ENCODE data around the gene HOXD10.
A peak's percentile ranks its signal among the peaks of the same experiment; 100 is the strongest.

The HOXD10 gene

GRCh38 chr2:176149939-176150583 is 33.5 kb downstream of the HOXD10 start:
- no peak overlapping the region for H4K8ac ChIP-seq (ENCODE audit: low read length)
- no peak overlapping the region for H3K27ac ChIP-seq (ENCODE audit: low read length, poor library complexity, severe bottlenecking)
- H2BK15ac ChIP-seq (ENCODE audit: low read depth, poor library complexity, severe bottlenecking) = no peak overlapping the region
- H3K9me3 ChIP-seq (ENCODE audit: control insufficient read depth, low read length) = no peaks in the 10 kb centered on the region
- H2AFZ ChIP-seq (ENCODE audit: low read depth, low read length) = no peak overlapping the region
- peaks cover 0 to 68% of the 10 kb centered on the region in 2 experiments for H3K27me3 ChIP-seq (ENCODE audit: control insufficient read depth in 1 of 2, insufficient read depth in 1 of 2, low read length in 2 of 2)
- peaks cover 14 to 15% of the 10 kb centered on the region in 2 experiments for H3K36me3 ChIP-seq (ENCODE audit: control insufficient read depth in 1 of 2, insufficient read depth in 2 of 2, low read depth in 1 of 2, low read length in 2 of 2)
- H3K79me1 ChIP-seq (replicated peaks; ENCODE audit: low read length, poor library complexity, severe bottlenecking) = peaks cover 8% of the 10 kb centered on the region
- no peak overlapping the region for H3K18ac ChIP-seq (ENCODE audit: low read depth in 1 of 2, low read length in 2 of 2)
- H4K91ac ChIP-seq (ENCODE audit: low read length) = no peak overlapping the region
- 36% methylated on average over 22 of the region's 24 CpGs for whole genome bisulfite sequencing
- H3K14ac ChIP-seq (ENCODE audit: low read length in 2 of 2) = no peak overlapping the region
- H3K4me1 ChIP-seq (ENCODE audit: control insufficient read depth, insufficient read depth, low read depth, low read length) = peaks cover 12% of the 10 kb centered on the region
- H3K4me2 ChIP-seq (ENCODE audit: low read length, poor library complexity, severe bottlenecking) = no peak overlapping the region
- no peak overlapping the region for H3K4ac ChIP-seq (ENCODE audit: low read depth in 1 of 2, low read length in 2 of 2)
- no peak overlapping the region for H2BK12ac ChIP-seq (ENCODE audit: low read length in 2 of 2)
- H3K4me3 ChIP-seq (ENCODE audit: insufficient read depth in 1 of 2, low read depth in 1 of 2, low read length in 2 of 2) = no peak overlapping the region
- no peak overlapping the region for H2AK5ac ChIP-seq (ENCODE audit: low read length, severe bottlenecking)
- H3K23ac ChIP-seq (ENCODE audit: low read length in 2 of 2) = no peak overlapping the region
- H2BK5ac ChIP-seq (ENCODE audit: low read depth, low read length, poor library complexity, severe bottlenecking) = no peak overlapping the region
- H2BK120ac ChIP-seq (ENCODE audit: low read depth, low read length) = no peak overlapping the region
- DNase-seq = no peak
- H3K9ac ChIP-seq (ENCODE audit: low read length) = no peak overlapping the region

- Histone ChIP-seq H4K8ac (ENCODE audit: low read length) (no peak overlapping the region), H4K91ac (ENCODE audit: low read length) (no peak overlapping the region), H2AFZ (ENCODE audit: low read depth, low read length) (no peak overlapping the region), H3K36me3 (ENCODE audit: control insufficient read depth in 1 of 2, insufficient read depth in 2 of 2, low read depth in 1 of 2, low read length in 2 of 2) (peaks cover 14 to 16% of the 10 kb centered on the region in 2 experiments), H3K27me3 (ENCODE audit: control insufficient read depth in 1 of 2, insufficient read depth in 1 of 2, low read length in 2 of 2) (peaks cover 0 to 70% of the 10 kb centered on the region in 2 experiments), H3K4ac (ENCODE audit: low read depth in 1 of 2, low read length in 2 of 2) (no peak overlapping the region), H2AK5ac (ENCODE audit: low read length, severe bottlenecking) (no peak overlapping the region), H2BK5ac (ENCODE audit: low read depth, low read length, poor library complexity, severe bottlenecking) (no peak overlapping the region), H3K79me1 (replicated peaks; ENCODE audit: low read length, poor library complexity, severe bottlenecking) (peaks cover 8% of the 10 kb centered on the region), H3K14ac (ENCODE audit: low read length in 2 of 2) (no peak overlapping the region), H3K9ac (ENCODE audit: low read length) (no peak overlapping the region), H3K4me3 (ENCODE audit: insufficient read depth in 1 of 2, low read depth in 1 of 2, low read length in 2 of 2) (no peak overlapping the region), H3K18ac (ENCODE audit: low read depth in 1 of 2, low read length in 2 of 2) (no peak overlapping the region), H3K23ac (ENCODE audit: low read length in 2 of 2) (no peak overlapping the region), H3K27ac (ENCODE audit: low read length, poor library complexity, severe bottlenecking) (no peak overlapping the region), H2BK12ac (ENCODE audit: low read length in 2 of 2) (no peak overlapping the region), H2BK15ac (ENCODE audit: low read depth, poor library complexity, severe bottlenecking) (no peak overlapping the region), H3K4me1 (ENCODE audit: control insufficient read depth, insufficient read depth, low read depth, low read length) (peaks cover 12% of the 10 kb centered on the region), H3K4me2 (ENCODE audit: low read length, poor library complexity, severe bottlenecking) (no peak overlapping the region), H2BK120ac (ENCODE audit: low read depth, low read length) (no peak overlapping the region), H3K9me3 (ENCODE audit: control insufficient read depth, low read length) (no peaks in the 10 kb centered on the region)
- 43% methylated on average over 11 of the region's 14 CpGs for WGBS
- DNase-seq = no peak
Measured at GRCh38 chr2:176150584-176151441, 34.2 kb downstream of the HOXD10 start.

GRCh38 chr2:176151442-176152287 is 35.1 kb downstream of the HOXD10 start, which contains the start of gene HOXD4:
Gene HOXD4, plus strand, starts transcription at chr2:176151550. Its CDS starts 84 bp downstream, at chr2:176151634.
- H3K27me3 ChIP-seq (ENCODE audit: control insufficient read depth in 1 of 2, insufficient read depth in 1 of 2, low read length in 2 of 2) = peaks cover 0 to 74% of the 10 kb centered on the region in 2 experiments
- no peak within 1 kb of the TSS for H2BK5ac ChIP-seq (ENCODE audit: low read depth, low read length, poor library complexity, severe bottlenecking)
- H3K18ac ChIP-seq (ENCODE audit: low read depth in 1 of 2, low read length in 2 of 2) = no peak within 1 kb of the TSS
- no peak within 1 kb of the TSS for H2BK15ac ChIP-seq (ENCODE audit: low read depth, poor library complexity, severe bottlenecking)
- H3K4me3 ChIP-seq (ENCODE audit: insufficient read depth in 1 of 2, low read depth in 1 of 2, low read length in 2 of 2) = peak within 1 kb of the TSS in 1 of 2 experiments; percentile 59
- peaks cover 14 to 16% of the 10 kb centered on the region in 2 experiments for H3K36me3 ChIP-seq (ENCODE audit: control insufficient read depth in 1 of 2, insufficient read depth in 2 of 2, low read depth in 1 of 2, low read length in 2 of 2)
- no peak within 1 kb of the TSS for H2AFZ ChIP-seq (ENCODE audit: low read depth, low read length)
- DNase-seq = no peak
- H2BK120ac ChIP-seq (ENCODE audit: low read depth, low read length) = no peak within 1 kb of the TSS
- no peak within 1 kb of the TSS for H3K9ac ChIP-seq (ENCODE audit: low read length)
- H3K9me3 ChIP-seq (ENCODE audit: control insufficient read depth, low read length) = no peaks in the 10 kb centered on the region
- no peak within 1 kb of the TSS for H4K91ac ChIP-seq (ENCODE audit: low read length)
- peaks cover 12% of the 10 kb centered on the region for H3K79me1 ChIP-seq (replicated peaks; ENCODE audit: low read length, poor library complexity, severe bottlenecking)
- H4K8ac ChIP-seq (ENCODE audit: low read length) = no peak within 1 kb of the TSS
- H2AK5ac ChIP-seq (ENCODE audit: low read length, severe bottlenecking) = no peak within 1 kb of the TSS
- 13% methylated on average over 53 of the region's 55 CpGs for WGBS
- H2BK12ac ChIP-seq (ENCODE audit: low read length in 2 of 2) = no peak within 1 kb of the TSS
- no peak within 1 kb of the TSS for H3K23ac ChIP-seq (ENCODE audit: low read length in 2 of 2)
- peak within 1 kb of the TSS; percentile 90 for H3K4me2 ChIP-seq (ENCODE audit: low read length, poor library complexity, severe bottlenecking)
- peaks cover 12% of the 10 kb centered on the region for H3K4me1 ChIP-seq (ENCODE audit: control insufficient read depth, insufficient read depth, low read depth, low read length)
- no peak within 1 kb of the TSS for H3K4ac ChIP-seq (ENCODE audit: low read depth in 1 of 2, low read length in 2 of 2)
- H3K14ac ChIP-seq (ENCODE audit: low read length in 2 of 2) = no peak within 1 kb of the TSS
- H3K27ac ChIP-seq (ENCODE audit: low read length, poor library complexity, severe bottlenecking) = no peak within 1 kb of the TSS

All from mesenchymal stem cell (in vitro differentiated cells and primary cell).